Femur (tissue), 1 donor: ENCODE results near the gene SUSD4.
A peak's percentile ranks its signal among the peaks of the same experiment; 100 is the strongest.
"Not testable (repeated sequence)": the region's sequence is repeated elsewhere in the genome, so short reads cannot be mapped to it uniquely, and the experiment has no call there.

ENCODE experiments used
- DNase-seq: peaks from one replicate; pipeline ENCODE4 v3.0.0-alpha.2; 2017

SUSD4 gene, protein sequence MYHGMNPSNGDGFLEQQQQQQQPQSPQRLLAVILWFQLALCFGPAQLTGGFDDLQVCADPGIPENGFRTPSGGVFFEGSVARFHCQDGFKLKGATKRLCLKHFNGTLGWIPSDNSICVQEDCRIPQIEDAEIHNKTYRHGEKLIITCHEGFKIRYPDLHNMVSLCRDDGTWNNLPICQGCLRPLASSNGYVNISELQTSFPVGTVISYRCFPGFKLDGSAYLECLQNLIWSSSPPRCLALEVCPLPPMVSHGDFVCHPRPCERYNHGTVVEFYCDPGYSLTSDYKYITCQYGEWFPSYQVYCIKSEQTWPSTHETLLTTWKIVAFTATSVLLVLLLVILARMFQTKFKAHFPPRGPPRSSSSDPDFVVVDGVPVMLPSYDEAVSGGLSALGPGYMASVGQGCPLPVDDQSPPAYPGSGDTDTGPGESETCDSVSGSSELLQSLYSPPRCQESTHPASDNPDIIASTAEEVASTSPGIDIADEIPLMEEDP

DNA sequence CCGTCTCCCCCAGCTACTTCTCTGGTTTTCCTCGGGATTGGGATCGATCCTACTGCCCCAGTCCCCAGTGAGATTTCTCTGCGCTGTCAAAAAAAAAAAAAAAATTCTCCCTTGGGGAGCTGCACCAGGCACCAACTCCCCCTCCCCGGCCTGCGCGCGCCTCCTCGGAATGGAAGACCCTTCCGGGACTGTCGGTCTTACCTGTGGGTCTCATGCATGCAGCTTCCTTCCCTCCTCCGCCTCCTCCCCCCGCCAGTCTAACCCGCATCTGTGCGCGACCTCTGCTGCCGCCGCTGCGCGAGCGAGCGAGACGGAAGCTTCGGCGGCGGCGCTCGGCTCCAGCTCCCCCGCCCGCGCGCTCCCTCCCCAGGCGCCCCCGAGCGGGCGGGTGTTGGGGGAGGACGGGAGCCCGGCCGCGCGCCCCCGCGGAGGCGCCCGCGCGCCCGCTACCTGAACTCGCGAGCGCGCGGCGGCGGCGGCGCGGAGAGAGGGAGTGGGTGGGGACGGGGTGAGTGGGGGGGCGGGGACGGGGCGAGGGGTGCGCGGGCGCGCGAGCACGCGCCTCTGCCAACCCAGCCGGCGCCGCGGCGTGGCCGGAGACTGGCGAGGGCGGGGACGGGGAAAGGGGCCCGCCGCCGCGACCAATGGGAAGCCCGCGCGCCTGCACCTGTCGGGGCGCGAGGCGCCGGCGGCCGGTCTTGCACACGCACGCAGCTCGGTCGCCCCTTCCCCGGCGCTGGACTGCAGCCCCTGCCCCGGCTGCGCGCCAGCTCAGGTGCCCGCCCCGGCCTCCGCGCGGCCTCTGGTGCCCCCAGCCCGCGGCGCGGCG lies at the start of gene SUSD4:
SUSD4 (minus strand) TSS at position 321 of the 829 bp plus-strand sequence. CDS start 751 bp downstream, outside the sequence.
- DNase-seq, result peak; percentile 49

DNA sequence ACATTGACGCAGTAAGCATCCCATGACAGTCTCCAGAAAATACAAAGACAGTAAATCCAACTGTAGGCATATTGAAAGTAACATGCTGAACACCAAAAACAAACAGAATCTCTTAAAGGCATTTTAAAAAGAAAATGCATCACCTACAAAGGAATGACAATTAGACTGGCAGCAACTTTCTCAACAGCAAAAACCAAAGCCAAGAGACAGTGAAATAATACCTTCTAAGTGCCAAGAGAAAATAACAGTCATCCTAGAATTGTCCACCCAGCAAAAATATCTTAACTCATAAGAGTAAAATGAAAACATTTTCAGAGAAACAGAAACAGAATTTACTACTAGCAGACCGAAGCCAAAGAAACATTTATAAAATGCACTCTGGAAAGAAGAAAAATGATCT lies 49.2 kb upstream of the SUSD4 start:
- DNase-seq, result no peak

DNA sequence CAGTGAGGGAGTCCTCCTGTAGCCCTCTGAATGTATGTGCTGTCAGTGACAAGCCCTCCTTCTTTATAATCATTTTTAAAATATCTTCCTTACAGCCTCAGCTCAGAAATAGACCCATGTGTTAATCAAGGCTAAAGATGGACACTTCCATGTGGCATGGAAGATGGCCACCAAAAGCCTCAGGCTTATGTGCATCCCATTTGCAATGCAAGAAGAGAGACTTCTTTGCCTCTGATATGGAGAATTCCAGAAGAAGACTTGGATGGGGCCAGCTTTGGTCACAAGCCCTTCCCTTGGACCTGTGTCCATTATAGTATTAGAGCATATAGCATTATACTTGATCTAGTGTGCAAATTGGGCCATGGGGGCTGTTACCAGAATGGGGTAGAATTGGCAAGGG lies 47.7 kb upstream of the SUSD4 start:
- no peak for DNase-seq

DNA sequence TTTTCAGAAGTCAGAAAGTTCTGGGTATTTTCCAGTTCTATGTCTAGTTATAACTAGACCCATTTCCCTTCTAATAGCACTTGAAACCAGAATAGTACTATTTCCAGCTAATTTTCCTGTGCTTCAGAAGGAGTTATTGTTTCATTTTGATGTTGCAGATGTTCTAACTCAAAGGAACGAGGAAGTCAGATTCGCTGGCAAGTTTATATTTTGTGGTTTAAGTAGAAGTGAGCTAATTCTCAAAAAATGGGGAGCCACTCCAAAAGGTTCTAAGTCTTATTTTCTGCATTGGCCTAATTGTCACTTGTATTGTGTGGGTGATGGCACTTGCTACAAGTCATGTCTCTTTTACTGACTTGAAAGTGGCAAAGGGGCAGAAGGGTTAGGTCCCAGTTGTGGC lies 47.3 kb upstream of the SUSD4 start:
- DNase-seq, result no peak

DNA sequence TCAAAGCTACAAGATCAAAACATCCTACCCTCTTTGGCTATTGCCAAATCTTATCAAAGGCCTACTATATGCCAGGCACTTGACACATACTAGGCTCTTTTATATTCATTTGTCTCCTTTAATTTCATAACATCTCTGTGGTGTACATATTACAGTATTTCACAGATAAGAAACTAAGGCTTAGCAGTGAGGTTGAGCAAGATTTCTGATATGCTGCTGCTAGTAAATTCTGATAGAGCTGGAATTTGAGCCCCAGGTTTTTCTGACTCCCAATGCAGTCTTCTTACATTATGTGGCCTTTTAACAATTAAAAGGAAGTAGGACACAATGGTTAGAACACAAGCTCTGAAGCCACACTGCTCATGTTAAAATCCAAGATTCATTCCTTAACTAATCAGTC lies 46.1 kb upstream of the SUSD4 start:
- DNase-seq, result no peak

DNA sequence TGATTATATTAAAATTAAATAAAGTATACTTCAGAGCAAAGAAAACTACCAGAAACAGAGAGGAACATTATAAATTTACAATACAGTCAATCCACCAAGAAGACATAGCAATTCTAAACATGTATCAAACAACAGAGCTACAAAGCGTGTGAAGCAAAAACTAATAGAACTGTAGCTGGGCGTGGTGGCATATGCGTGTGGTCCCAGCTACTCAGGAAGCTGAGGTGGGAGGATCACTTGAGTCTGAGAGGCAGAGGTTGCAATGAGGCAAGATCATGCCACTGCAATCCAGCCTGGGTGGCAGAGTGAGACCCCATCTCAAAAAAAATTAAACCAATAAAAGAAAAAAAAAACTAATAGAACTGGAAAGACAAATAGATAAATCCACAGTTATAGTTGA lies 41.5 kb upstream of the SUSD4 start:
- DNase-seq, result no peak

DNA sequence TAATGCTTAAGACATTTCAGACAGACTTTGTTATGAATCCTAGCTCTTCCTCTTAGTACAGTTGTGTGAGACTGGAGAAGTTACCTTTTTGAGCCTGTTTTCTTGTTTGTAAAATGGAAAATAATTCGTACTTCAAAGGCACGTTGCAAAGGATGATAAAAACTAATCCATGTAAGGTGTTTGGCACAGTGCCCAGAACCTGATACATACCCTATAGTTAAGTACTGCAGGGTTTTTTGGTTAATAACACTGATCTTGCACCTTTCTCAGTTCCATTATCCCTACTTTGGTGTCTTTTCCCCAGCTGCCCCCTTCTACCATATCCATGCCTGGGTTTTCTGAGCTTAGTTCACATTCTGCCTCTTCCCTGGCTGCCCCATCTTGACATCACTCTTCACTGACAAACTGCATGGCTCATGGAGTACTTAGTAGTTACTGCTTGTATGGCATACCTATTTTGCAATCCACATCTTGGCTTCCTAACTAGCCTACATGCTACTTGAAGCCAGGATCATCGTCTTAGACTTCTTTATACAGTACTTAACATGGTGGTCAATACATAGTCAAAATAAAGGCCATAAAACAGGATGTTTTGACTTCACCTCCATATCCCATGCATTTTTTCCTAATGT lies 39.3 kb upstream of the SUSD4 start:
- DNase-seq, result no peak

DNA sequence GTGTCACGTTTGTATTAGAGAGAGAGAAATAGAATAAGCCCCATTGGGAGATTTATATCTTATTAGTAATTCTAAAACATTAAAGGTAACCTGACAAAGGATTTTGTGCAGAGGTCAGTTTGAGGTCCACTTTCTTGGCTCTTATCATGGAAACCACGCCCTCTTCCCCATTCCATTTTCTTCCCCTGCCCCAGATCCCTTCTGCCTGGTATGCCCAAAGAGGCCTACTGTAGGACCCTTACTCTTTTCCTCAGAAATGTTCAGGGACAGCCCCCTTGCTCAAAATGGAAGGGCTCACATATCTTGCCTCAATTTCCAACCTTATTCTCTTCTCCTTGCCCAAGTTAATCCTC lies 38.8 kb upstream of the SUSD4 start:
- no peak for DNase-seq

DNA sequence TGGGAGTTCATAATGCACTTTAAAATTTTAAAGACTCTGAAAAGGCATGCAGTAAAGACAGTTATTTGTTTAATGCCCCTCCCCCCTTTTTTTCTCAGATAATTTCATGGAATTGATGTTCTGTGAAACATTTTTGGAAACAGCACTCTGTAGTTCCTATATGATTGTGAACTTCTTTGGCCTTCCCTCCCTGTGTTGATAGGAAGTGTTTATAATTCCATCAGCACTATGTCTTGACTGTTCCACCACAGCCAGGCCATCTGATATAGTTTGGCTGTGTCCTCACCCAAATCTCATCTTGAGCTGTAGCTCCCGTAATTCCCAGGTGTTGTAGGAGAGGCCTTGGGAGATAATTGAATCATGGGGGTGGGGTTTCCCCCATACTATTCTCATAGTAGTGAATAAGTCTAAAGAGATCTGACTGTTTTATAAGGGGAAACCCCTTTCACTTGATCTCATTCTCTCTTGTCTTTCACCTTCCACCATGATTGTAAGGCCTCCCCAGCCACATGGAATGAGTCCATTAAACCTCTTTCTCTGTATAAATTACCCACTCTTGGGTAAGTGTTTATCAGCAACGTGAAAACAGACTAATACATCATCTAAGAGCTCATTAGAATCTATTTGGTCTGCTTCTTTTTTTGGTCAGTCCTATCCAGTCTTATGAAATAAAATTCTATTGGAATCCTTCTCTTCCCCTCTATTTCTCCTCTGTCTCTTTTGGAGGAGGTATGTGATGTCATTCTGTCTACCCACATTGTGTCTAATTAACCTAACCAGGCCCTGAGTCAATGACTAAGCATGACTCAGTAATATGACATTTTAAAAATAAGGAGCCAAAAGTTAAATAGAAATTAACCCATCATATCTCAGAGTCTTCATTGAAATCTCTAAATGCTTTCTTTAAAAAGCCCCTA lies 38.2 kb upstream of the SUSD4 start:
- DNase-seq, result no peak

DNA sequence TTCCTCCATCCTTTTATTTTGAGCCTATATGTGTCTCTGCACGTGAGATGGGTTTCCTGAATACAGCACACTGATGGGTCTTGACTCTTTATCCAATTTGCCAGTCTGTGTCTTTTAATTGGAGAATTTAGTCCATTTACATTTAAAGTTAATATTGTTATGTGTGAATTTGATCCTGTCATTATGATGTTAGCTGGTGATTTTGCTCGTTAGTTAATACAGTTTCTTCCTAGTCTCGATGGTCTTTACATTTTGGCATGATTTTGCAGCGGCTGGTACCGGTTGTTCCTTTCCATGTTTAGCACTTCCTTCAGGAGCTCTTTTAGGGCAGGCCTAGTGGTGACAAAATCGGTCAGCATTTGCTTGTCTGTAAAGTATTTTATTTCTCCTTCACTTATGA lies 35.4 kb upstream of the SUSD4 start:
- not testable (repeated sequence) for DNase-seq

DNA sequence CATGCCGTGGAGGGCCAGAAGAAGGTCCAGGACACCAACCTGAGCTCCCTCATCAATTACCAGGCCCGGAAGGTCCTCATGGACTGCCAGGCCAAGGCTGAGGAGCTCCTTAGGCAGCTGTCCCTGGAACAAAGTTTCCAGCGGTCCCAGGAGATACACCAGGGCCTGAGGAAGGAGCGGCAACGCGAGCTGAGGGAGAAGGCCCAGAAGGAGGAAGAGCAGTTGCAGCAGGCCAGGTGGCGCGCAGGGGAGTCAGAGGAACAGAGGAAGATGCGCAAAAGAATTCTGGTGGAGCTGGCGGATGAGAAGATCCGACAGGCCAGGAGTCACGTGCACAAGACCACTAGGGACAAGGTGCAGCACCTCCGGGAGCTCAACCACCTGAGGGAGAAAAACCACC lies 30.7 kb upstream of the SUSD4 start:
- DNase-seq, result no peak

DNA sequence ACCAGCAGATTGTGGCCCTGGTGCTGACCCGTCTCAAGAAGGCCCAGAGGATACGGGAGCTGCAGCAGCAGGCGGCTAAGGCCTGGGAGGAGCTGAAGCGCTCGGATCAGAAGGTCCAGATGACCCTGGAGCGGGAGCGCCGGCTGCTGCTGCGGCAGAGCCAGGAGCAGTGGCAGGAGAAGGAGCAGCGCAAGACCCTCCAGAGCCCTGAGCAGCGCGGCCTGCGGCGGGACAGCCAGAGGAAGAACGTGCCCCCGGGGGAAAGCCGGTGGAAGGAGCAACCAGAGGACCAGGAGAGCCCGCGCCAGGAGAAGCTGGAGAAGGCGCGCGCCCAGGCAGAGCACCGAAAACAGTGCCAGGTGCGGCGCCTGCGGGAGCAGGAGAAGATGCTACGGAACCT lies 30.3 kb upstream of the SUSD4 start:
- DNase-seq, result no peak

DNA sequence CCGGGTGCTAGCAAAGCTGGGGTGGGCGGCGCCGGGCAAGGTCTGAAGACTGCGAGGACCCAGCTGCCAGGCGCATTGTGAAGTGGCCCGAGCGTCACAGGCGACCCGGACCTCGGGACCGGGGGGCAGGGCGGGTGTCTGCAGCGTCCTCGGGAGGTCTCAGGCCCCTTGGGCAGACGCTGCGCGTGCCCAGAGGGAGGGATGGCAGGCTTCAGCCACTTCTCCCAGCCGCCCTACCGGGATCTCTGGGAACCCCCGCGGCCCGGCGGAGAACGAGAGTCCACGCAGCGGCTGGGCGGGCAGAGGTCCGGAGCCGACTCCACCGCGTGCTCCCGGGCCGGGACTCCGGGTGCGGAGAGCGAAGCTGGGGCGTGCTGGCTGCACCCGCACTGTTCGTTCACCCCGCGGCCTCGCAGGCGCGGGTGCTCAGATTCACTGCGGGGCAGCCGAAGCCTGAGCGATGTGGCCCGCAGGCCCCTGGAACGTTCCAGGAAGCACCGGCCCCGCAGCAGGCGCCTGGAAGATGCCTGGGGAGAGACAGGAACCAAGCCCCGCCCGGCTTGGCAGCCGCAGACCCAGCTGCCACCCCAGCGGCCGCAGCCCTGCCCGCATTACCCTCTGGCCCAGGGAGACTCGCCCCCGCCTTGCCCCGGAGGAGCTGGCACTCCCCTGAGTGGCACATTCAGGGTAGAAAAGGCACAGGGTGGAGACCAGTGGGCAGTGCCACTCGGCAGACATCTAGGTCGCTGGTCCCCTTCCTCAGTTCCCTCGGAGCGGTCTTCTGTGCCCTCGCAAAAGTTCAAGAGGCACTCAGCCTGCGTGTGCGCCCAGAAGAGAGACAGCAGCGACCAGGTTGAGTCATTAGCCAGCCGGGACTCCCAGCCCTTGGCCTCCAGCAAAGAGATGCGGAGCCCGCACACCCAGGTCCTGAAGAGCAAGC lies 29.6 kb upstream of the SUSD4 start, which contains the start of gene CCDC185:
CCDC185 (plus strand) TSS at position 141 of the 940 bp plus-strand sequence; CDS start at position 202, 61 bp downstream.
- no peak for DNase-seq

DNA sequence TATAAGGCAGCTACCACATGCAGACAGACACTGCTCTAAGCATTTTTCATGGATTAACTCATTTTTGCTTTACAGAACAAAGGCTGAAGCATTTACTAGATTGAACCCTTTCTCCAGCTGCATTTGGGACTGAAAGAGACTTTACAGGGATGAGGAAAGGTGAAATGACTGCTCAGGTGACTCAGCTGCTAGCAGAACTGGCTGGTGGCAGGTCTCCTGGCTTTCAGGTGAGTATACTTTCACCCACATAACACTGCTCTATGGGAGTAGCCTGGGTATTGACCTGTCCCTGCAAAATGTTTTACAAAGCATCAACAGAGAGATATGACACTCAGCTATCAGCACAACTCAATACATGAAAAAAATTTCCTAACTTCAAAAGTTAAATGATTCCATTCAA lies 26.6 kb upstream of the SUSD4 start:
- no peak for DNase-seq

DNA sequence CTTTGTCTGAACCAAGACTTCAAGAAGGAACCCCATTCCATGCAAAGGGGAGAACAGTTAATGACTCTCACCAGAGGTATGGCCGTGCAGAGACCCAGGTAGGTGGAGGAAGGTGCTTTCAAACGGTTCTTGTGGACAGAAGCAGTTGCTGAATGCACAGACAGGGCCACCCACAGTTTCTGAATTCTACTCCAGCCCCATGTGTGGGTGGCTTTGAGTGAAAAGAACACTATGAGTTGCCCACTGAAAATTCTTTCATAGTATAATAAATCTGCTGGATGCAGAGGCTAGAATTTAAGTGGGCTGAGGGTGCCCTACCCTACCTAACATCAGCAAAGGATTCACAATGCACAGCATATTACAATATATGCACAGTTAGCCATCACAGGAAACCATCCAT lies 22.0 kb upstream of the SUSD4 start:
- no peak for DNase-seq

DNA sequence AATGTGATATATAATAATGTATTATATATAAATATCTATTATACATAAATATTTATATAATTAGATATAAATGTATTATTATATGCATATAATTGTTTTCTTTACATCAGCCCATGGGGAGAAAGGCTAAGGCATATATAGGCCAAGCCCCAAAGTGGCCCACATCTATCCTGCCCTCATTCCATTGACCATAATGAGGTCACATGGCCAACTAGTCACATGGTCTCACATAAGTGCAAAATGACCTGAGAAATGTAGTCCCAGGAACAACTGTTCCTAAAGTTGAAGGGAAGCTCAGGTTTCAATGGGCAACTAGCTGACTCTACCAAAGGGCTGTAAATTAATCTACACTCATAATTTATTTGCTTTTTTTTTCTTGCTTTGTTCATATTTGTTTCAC lies 14.8 kb upstream of the SUSD4 start:
- DNase-seq, result no peak

DNA sequence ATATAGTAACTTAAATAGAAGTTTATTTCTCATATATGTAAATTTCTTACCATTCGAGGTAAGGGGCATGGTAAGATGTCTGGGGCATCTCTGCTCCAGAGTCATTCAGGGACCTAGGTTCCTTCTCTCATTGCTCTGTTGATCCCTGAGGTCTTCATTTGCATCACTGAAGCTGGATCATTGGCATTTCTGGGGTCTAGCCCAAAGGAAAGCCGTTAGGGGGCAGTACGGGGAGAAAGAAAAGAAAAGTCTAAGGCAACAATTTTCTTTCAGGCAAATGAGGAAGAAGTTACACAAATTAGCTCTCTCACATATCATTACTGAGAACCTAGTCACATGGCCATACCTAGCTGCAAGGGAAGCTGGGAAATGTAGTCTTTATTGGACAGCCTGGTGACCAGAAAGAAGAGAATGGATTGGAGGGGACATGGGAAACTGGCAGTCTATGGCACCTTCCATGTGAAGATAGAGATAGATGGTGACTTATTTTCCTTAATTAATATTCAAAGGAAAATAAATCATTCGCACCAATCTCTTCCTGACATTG lies 10.2 kb upstream of the SUSD4 start:
- DNase-seq, result no peak

DNA sequence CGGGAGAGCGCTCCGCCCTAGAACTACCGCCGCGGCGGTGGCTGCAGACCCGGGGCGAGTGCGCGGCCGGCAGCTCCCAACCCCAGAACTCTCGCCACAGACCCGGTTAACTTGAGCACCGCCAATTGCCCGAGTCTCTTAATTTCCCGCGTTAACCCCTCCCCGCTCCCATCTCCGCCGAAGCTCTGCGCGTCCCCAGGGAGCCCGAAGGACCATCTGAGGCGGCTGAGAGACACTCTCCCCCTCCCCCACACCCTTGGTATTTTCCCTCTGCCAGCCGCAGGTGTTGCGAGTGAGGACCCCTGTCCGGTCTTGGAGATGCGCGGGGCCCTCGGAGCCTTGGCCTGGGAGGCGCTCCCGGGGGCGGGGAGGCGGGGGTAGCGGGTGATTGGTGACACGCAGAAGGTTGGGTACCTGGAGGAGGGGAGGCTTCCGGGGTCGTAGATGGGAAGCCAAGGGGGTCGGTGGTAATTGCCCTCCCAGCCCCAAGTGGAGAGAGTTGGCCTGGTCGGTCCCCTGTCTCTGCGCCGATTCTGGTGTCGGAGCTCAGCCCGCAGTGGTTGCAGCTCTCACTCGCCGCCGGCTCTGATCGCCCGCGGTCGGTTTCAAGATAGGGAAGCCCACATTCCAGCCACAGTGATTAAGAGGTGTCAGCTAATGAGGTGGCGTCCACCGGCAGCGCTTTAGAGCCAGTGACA lies 858 bp upstream of the SUSD4 start:
- no peak for DNase-seq

DNA sequence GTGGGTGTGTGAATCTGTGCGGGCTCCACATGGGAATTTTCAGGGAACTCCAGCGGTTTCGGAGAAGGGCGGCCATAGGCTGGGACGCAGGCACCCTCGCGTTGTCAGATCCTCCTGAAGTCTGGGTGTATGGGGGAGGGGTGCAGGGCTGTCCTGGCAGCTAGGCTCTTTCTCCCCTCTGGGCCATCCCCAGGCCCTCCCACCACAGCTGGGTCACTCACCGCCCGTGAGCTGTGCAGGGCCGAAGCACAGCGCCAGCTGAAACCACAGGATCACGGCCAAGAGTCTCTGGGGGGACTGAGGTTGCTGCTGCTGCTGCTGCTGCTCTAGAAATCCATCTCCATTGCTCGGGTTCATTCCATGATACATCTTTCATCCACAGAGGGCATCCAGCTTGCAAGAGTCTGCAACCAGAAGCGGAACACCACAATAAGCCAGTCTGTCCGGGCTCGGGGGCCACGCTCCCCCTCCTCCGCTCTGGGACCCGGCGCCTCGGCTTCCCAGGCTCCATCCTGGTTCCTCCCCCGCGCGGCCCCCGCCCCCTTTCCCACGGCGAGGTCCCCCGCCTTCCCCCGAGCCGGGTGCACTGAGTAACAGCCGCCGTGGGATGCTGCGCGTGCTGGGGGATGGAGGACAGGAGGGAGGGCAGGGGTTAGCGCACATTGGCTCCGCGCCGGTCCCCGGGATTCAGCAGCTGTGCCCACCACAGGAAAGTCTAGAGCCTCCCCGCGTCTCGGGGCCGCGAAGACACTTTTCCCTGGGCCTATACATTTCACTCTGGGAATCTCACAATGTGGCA lies 720 bp downstream of the SUSD4 start:
- peak; percentile 77 for DNase-seq
